HEK293 (cell line): ENCODE measurements around the gene TMEM106A.
"Not testable (repeated sequence)": the region's sequence is repeated elsewhere in the genome, so short reads cannot be mapped to it uniquely, and the experiment has no call there.

ENCODE experiments used
- CTCF ChIP-seq: fragments of 450-650 bp; formaldehyde crosslinking; IDR thresholded peaks from 2 replicates; pipeline ENCODE4 v1.5.1; 2016; ENCODE audit warnings: missing biosample characterization, missing genetic modification characterization
- KLF16 ChIP-seq: fragments of 450-650 bp; formaldehyde crosslinking; IDR thresholded peaks from 2 replicates; pipeline ENCODE4 v1.5.1; 2017; ENCODE audit warnings: missing biosample characterization, missing genetic modification characterization
- MYNN ChIP-seq: fragments of 450-650 bp; formaldehyde crosslinking; IDR thresholded peaks from 2 replicates; pipeline ENCODE4 v1.5.1; 2016; ENCODE audit warnings: missing biosample characterization, missing genetic modification characterization, borderline replicate concordance
- ZBTB1 ChIP-seq: fragments of 450-650 bp; formaldehyde crosslinking; IDR thresholded peaks from 2 replicates; pipeline ENCODE4 v1.5.1; 2016; ENCODE audit warnings: missing biosample characterization, missing genetic modification characterization
- ZBTB26 ChIP-seq: fragments of 450-650 bp; formaldehyde crosslinking; optimal IDR thresholded peaks from 2 replicates; pipeline ENCODE3; 2016; ENCODE audit warnings: missing biosample characterization, mild to moderate bottlenecking, missing genetic modification characterization
- ZNF114 ChIP-seq: fragments of 450-650 bp; formaldehyde crosslinking; IDR thresholded peaks from 2 replicates; pipeline ENCODE4 v1.5.0; 2017; ENCODE audit warnings: missing biosample characterization, missing genetic modification characterization
- ZNF513 ChIP-seq: fragments of 450-650 bp; IDR thresholded peaks from 2 replicates; pipeline ENCODE4 v1.5.1; 2018; ENCODE audit warnings: missing biosample characterization, missing genetic modification characterization
- ZNF76 ChIP-seq: fragments of 450-650 bp; formaldehyde crosslinking; IDR thresholded peaks from 2 replicates; pipeline ENCODE4; 2016; ENCODE audit warnings: low read depth, missing biosample characterization, missing genetic modification characterization, borderline replicate concordance
- TF ChIP-seq, protein P1 (sequence below): fragments of 450-650 bp; formaldehyde crosslinking; IDR thresholded peaks from 2 replicates; pipeline ENCODE4 v1.5.1; 2017; ENCODE audit warnings: missing biosample characterization, missing genetic modification characterization
- TF ChIP-seq, protein P2 (sequence below): fragments of 450-650 bp; IDR thresholded peaks from 2 replicates; pipeline ENCODE4 v1.5.1; 2018; ENCODE audit warnings: missing biosample characterization, mild to moderate bottlenecking, missing genetic modification characterization
- TF ChIP-seq, protein P3 (sequence below): fragments of 450-650 bp; formaldehyde crosslinking; IDR thresholded peaks from 2 replicates; pipeline ENCODE4 v1.5.1; 2017; ENCODE audit warnings: missing biosample characterization, missing genetic modification characterization

DNA sequence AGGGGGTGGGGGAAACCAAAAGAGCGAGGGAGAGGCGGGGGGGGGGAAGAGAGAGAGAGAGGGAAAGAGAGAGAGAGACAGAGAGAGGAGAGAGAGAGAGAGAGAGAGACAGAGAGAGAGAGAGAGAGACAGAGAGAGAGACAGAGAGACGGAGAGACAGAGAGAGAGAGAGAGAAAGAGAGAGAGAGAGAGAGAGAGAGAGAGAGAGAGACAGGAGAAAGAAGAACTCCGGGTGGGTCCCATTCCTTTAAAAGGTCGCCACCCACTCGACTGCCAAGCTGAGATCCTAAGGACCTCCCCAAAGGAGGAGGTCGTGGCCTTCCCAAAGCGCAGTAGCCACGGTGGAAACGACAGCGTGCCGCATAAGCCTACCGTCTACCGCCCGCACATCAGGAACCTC lies 21.6 kb downstream of the TMEM106A start:
- TF ChIP-seq, protein P1, sequence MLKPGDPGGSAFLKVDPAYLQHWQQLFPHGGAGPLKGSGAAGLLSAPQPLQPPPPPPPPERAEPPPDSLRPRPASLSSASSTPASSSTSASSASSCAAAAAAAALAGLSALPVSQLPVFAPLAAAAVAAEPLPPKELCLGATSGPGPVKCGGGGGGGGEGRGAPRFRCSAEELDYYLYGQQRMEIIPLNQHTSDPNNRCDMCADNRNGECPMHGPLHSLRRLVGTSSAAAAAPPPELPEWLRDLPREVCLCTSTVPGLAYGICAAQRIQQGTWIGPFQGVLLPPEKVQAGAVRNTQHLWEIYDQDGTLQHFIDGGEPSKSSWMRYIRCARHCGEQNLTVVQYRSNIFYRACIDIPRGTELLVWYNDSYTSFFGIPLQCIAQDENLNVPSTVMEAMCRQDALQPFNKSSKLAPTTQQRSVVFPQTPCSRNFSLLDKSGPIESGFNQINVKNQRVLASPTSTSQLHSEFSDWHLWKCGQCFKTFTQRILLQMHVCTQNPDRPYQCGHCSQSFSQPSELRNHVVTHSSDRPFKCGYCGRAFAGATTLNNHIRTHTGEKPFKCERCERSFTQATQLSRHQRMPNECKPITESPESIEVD (tag by site-specific recombination) = not testable (repeated sequence)
- not testable (repeated sequence) for TF ChIP-seq ZNF513 (tag by site-specific recombination); ZBTB26 (tag by site-specific recombination); CTCF (tag by site-specific recombination); MYNN (tag by site-specific recombination); ZBTB1 (tag by site-specific recombination); ZNF114 (tag by site-specific recombination); KLF16; ZNF76 (tag by site-specific recombination)
- TF ChIP-seq, protein P2, sequence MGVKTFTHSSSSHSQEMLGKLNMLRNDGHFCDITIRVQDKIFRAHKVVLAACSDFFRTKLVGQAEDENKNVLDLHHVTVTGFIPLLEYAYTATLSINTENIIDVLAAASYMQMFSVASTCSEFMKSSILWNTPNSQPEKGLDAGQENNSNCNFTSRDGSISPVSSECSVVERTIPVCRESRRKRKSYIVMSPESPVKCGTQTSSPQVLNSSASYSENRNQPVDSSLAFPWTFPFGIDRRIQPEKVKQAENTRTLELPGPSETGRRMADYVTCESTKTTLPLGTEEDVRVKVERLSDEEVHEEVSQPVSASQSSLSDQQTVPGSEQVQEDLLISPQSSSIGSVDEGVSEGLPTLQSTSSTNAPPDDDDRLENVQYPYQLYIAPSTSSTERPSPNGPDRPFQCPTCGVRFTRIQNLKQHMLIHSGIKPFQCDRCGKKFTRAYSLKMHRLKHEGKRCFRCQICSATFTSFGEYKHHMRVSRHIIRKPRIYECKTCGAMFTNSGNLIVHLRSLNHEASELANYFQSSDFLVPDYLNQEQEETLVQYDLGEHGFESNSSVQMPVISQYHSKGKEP = not testable (repeated sequence)
- TF ChIP-seq, protein P3, sequence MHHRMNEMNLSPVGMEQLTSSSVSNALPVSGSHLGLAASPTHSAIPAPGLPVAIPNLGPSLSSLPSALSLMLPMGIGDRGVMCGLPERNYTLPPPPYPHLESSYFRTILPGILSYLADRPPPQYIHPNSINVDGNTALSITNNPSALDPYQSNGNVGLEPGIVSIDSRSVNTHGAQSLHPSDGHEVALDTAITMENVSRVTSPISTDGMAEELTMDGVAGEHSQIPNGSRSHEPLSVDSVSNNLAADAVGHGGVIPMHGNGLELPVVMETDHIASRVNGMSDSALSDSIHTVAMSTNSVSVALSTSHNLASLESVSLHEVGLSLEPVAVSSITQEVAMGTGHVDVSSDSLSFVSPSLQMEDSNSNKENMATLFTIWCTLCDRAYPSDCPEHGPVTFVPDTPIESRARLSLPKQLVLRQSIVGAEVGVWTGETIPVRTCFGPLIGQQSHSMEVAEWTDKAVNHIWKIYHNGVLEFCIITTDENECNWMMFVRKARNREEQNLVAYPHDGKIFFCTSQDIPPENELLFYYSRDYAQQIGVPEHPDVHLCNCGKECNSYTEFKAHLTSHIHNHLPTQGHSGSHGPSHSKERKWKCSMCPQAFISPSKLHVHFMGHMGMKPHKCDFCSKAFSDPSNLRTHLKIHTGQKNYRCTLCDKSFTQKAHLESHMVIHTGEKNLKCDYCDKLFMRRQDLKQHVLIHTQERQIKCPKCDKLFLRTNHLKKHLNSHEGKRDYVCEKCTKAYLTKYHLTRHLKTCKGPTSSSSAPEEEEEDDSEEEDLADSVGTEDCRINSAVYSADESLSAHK (tag by site-specific recombination) = not testable (repeated sequence)
